ENCODE results near the gene ALK.

The ALK gene

DNA sequence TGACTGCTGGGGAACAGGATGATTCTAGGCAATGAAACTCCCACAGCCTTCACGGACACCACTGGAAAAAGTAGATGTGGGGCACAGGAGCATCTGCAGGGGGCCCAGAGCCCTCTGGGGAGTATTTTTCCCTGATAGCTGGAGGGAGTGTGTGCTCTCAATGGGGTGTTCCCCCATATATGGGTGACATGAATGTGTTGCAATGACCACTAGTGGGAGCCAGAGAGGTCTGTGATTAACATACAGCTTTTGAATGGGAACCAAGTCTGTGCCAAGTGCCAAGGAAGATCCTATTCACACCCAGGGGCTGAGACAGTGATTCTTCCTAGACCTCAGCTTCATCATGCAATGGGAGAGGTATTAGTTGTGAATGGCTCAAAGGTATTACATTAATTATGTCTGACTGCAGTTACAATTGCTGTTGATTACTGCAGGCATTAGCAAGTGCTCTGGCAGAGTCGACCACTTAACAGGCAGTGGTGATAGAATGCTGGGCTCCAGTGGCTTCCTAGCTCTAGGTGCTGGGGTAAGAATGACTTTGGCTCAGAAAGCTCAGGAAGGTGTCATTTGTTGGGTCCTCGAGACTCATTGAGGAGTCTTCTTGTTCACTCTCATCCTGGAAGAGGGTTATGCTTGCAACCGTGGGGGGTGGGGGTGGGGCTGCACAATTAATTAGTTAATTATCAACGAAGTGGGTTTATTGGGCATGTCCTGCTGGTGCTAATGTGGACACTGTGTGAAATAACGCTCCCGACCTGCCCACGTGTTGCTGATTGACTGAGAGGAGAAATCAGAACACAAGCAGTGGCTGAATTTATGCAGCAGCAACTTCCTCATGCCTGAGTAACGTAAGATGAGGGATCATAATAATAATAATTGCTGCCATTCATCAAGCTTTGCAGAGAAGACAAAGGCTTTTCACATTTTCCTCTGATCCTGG lies 612.0 kb downstream of the ALK start:
- Histone ChIP-seq H3K4me3 (ENCODE audit: low read depth, low read length, poor library complexity, severe bottlenecking) (no peak overlapping the region), H3K9me3 (ENCODE audit: low read length) (no peaks in the 10 kb centered on the region), H3K9ac (ENCODE audit: low read length) (no peak overlapping the region), H3K27ac (ENCODE audit: low read depth, low read length, poor library complexity, severe bottlenecking) (no peak overlapping the region), H4K20me1 (ENCODE audit: insufficient read depth, low read length) (no peaks in the 10 kb centered on the region), H3K27me3 (ENCODE audit: insufficient read depth, low read length) (no peaks in the 10 kb centered on the region), H3F3A (ENCODE audit: insufficient read depth, low read length) (no peaks in the 10 kb centered on the region), H3K4me1 (ENCODE audit: insufficient read depth, low read length, severe bottlenecking) (no peaks in the 10 kb centered on the region), H3K36me3 (ENCODE audit: insufficient read depth, low read length) (no peaks in the 10 kb centered on the region), H3K4me2 (ENCODE audit: low read length) (no peak overlapping the region), H3K79me2 (ENCODE audit: insufficient read depth, low read length) (no peaks in the 10 kb centered on the region), H2AFZ (ENCODE audit: low read length) (no peak overlapping the region), H3K9me2 (ENCODE audit: low read depth, low read length) (no peaks in the 10 kb centered on the region)
- no peak for TF ChIP-seq EZH2 (IDR thresholded peaks at IDR 0.05; ENCODE audit: borderline replicate concordance, low read length)
- TF ChIP-seq, protein P1, sequence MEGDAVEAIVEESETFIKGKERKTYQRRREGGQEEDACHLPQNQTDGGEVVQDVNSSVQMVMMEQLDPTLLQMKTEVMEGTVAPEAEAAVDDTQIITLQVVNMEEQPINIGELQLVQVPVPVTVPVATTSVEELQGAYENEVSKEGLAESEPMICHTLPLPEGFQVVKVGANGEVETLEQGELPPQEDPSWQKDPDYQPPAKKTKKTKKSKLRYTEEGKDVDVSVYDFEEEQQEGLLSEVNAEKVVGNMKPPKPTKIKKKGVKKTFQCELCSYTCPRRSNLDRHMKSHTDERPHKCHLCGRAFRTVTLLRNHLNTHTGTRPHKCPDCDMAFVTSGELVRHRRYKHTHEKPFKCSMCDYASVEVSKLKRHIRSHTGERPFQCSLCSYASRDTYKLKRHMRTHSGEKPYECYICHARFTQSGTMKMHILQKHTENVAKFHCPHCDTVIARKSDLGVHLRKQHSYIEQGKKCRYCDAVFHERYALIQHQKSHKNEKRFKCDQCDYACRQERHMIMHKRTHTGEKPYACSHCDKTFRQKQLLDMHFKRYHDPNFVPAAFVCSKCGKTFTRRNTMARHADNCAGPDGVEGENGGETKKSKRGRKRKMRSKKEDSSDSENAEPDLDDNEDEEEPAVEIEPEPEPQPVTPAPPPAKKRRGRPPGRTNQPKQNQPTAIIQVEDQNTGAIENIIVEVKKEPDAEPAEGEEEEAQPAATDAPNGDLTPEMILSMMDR (IDR thresholded peaks at IDR 0.05; ENCODE audit: low read length), result peak; percentile 52

DNA sequence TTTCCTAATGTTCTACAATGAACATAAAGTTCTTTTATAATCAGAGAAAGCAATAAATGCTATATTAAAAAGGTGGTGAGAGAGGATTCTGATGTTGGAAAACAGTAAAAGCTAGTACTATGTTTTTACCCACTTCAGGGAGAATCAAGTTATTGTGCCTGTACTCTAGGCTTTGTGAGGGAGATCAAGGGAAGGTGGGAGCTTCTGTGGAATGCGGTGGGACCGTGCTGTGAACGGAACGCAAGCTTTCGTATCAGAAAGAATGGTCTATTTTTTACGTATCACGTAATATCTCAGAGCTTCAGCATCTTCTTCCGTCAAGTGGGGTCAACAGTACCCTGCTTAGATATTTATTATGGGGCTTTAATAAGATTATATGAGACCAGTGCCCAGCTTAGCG lies 613.0 kb downstream of the ALK start:
- H4K20me1 ChIP-seq (ENCODE audit: insufficient read depth, low read length), result no peaks in the 10 kb centered on the region
- H3K36me3 ChIP-seq (ENCODE audit: insufficient read depth, low read length), result no peaks in the 10 kb centered on the region
- no peak overlapping the region for H2AFZ ChIP-seq (ENCODE audit: low read length)
- no peaks in the 10 kb centered on the region for H3K9me2 ChIP-seq (ENCODE audit: low read depth, low read length)
- H3K27ac ChIP-seq (ENCODE audit: low read depth, low read length, poor library complexity, severe bottlenecking), result no peak overlapping the region
- H3K9ac ChIP-seq (ENCODE audit: low read length), result no peak overlapping the region
- no peaks in the 10 kb centered on the region for H3K4me1 ChIP-seq (ENCODE audit: insufficient read depth, low read length, severe bottlenecking)
- no peak for TF ChIP-seq EZH2 (IDR thresholded peaks at IDR 0.05; ENCODE audit: borderline replicate concordance, low read length)
- TF ChIP-seq, protein P1 (IDR thresholded peaks at IDR 0.05; ENCODE audit: low read length), result no peak
- no peaks in the 10 kb centered on the region for H3K27me3 ChIP-seq (ENCODE audit: insufficient read depth, low read length)
- H3K79me2 ChIP-seq (ENCODE audit: insufficient read depth, low read length), result no peaks in the 10 kb centered on the region
- H3K4me2 ChIP-seq (ENCODE audit: low read length), result no peak overlapping the region
- no peaks in the 10 kb centered on the region for H3K9me3 ChIP-seq (ENCODE audit: low read length)
- no peak overlapping the region for H3K4me3 ChIP-seq (ENCODE audit: low read depth, low read length, poor library complexity, severe bottlenecking)
- H3F3A ChIP-seq (ENCODE audit: insufficient read depth, low read length), result no peaks in the 10 kb centered on the region

DNA sequence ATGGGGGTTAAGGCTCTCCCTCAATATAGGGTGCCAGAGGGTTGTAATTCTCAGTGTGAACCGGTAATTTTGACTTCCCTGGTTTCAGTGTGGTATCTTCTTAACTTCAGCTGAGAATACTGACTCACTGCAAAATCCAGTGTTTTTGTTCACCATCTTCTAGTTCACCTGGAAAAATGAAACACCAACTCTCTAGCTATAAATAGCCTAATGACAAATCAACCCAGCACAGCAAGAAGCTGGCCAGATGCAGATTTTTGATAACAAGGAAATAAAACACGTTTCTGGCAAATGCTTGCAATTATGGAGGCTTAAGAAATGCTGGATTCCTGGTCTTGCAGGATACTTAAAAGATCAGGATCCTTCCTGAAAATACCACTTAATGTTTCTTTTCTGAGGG lies 613.9 kb downstream of the ALK start:
- no peak overlapping the region for H2AFZ ChIP-seq (ENCODE audit: low read length)

More for the DNA sequence above, 613.9 kb downstream of the ALK start:
- Histone ChIP-seq H3K9ac (ENCODE audit: low read length) (no peak overlapping the region), H3K9me3 (ENCODE audit: low read length) (no peaks in the 10 kb centered on the region), H3K27ac (ENCODE audit: low read depth, low read length, poor library complexity, severe bottlenecking) (no peak overlapping the region), H3K27me3 (ENCODE audit: insufficient read depth, low read length) (no peaks in the 10 kb centered on the region), H3K4me2 (ENCODE audit: low read length) (no peak overlapping the region), H4K20me1 (ENCODE audit: insufficient read depth, low read length) (no peaks in the 10 kb centered on the region), H3K4me3 (ENCODE audit: low read depth, low read length, poor library complexity, severe bottlenecking) (no peak overlapping the region), H3K36me3 (ENCODE audit: insufficient read depth, low read length) (no peaks in the 10 kb centered on the region), H3K79me2 (ENCODE audit: insufficient read depth, low read length) (no peaks in the 10 kb centered on the region), H3F3A (ENCODE audit: insufficient read depth, low read length) (no peaks in the 10 kb centered on the region), H3K9me2 (ENCODE audit: low read depth, low read length) (no peaks in the 10 kb centered on the region), H3K4me1 (ENCODE audit: insufficient read depth, low read length, severe bottlenecking) (no peaks in the 10 kb centered on the region)
- TF ChIP-seq, protein P1 (IDR thresholded peaks at IDR 0.05; ENCODE audit: low read length), result no peak
- TF ChIP-seq EZH2 (IDR thresholded peaks at IDR 0.05; ENCODE audit: borderline replicate concordance, low read length), result no peak
